Fibroblast of villous mesenchyme (primary cell): Measurements from ENCODE around the gene ST6GALNAC3. TPM values are rescaled to one million over a fixed set of nuclear protein-coding genes. Genes with fewer than 3 reads are reported as not detected.

Experiments used
- DNase-seq: peaks from one replicate; pipeline ENCODE4 v3.0.0-alpha.2; 2010; ENCODE audit warnings: low read depth
- H3K4me3 ChIP-seq: 2 replicates; pipeline ENCODE4 v1.5.1; 2011; ENCODE audit warnings: low read depth, mild to moderate bottlenecking, low read length
- CTCF ChIP-seq: IDR thresholded peaks from 2 replicates; pipeline ENCODE4 v1.5.1; 2012; ENCODE audit warnings: low read depth, mild to moderate bottlenecking, low read length; ENCODE audit not compliant: insufficient read depth
- total RNA-seq: library from RNA; depleted of rRNA; stranded (reverse); fragments of >200 nt; gene quantifications from 2 replicates; pipeline ENCODE4 v1.2.3, GENCODE V29; 2012

The ST6GALNAC3 gene
- total RNA-seq, 1 donor: 1.3 TPM

GRCh38 chr1:76254104-76255030 lies 179.8 kb downstream of the ST6GALNAC3 start:
- no peak for TF ChIP-seq CTCF
- DNase-seq: no peak
- no peak overlapping the region for H3K4me3 ChIP-seq

GRCh38 chr1:76256289-76257223 lies 182.0 kb downstream of the ST6GALNAC3 start:
- H3K4me3 ChIP-seq: no peak overlapping the region
- no peak for DNase-seq
- TF ChIP-seq CTCF: no peak

GRCh38 chr1:76257823-76258222 lies 183.3 kb downstream of the ST6GALNAC3 start:
- no peak for DNase-seq

GRCh38 chr1:76259270-76259669 lies 184.7 kb downstream of the ST6GALNAC3 start:
- no peak for DNase-seq
- H3K4me3 ChIP-seq: no peak overlapping the region
- no peak for TF ChIP-seq CTCF

More at GRCh38 chr1:76257823-76258222, 183.3 kb downstream of the ST6GALNAC3 start:
- TF ChIP-seq CTCF: no peak
- H3K4me3 ChIP-seq: no peak overlapping the region

- no peak overlapping the region for H3K4me3 ChIP-seq
- no peak for TF ChIP-seq CTCF
- DNase-seq: no peak
Observed at GRCh38 chr1:76260279-76260678, 185.7 kb downstream of the ST6GALNAC3 start.

- no peak for TF ChIP-seq CTCF
- no peak overlapping the region for H3K4me3 ChIP-seq
- peak; percentile 13 for DNase-seq
Observed at GRCh38 chr1:76262601-76263000, 188.1 kb downstream of the ST6GALNAC3 start.
